Upper lobe of right lung (tissue), 1 donor: ENCODE data around the gene C10orf53. TPM values are rescaled to one million over a fixed set of nuclear protein-coding genes. Genes with fewer than 3 reads are reported as not detected.

Source experiments
- ATAC-seq: fragments of 200-7000 bp; cut with Tn5 transposase; one replicate; pipeline ENCODE4 v1.9.1; 2020; ENCODE audit warnings: mild to moderate bottlenecking, moderate library complexity
- DNase-seq: peaks from one replicate; pipeline ENCODE4 v3.0.0-alpha.2; 2020
- H3K27ac ChIP-seq: fragments of 200-600 bp; one replicate; pipeline ENCODE4 v1.8.0; 2022
- H3K27me3 ChIP-seq: fragments of 200-600 bp; one replicate; pipeline ENCODE4 v1.8.0; 2022; ENCODE audit warnings: mild to moderate bottlenecking
- H3K36me3 ChIP-seq: fragments of 200-600 bp; one replicate; pipeline ENCODE4 v1.8.0; 2022
- H3K4me1 ChIP-seq: fragments of 200-600 bp; one replicate; pipeline ENCODE4 v1.8.0; 2022
- H3K4me3 ChIP-seq: fragments of 200-600 bp; one replicate; pipeline ENCODE4 v1.8.0; 2022; ENCODE audit warnings: mild to moderate bottlenecking
- H3K9me3 ChIP-seq: fragments of 200-600 bp; one replicate; pipeline ENCODE4 v1.8.0; 2022
- intact Hi-C: fragments of 100-400 bp; cut with DNase I; formaldehyde crosslinking; loops from one replicate; pipeline ENCODE4 v1.11.0; 2022
- total RNA-seq: library from RNA; stranded (reverse); fragmentation: NEBNext Ultra II Directional; extraction: Animal tissue kit (Norgen Biotek cat#: 25700); gene quantifications from one replicate; pipeline ENCODE4 v1.2.1, GENCODE V29; 2021
- TF ChIP-seq, protein P1 (sequence below): fragments of 200-600 bp; IDR thresholded peaks from one replicate; pipeline ENCODE4 v1.8.0; 2022; ENCODE audit warnings: antibody characterized with exemption
- donor health status: DM: no; HTN: yes; CAD: no; lungs with severe emphysema.

Gene C10orf53
- total RNA-seq, 1 donor from 2014 or later: not detected

DNA sequence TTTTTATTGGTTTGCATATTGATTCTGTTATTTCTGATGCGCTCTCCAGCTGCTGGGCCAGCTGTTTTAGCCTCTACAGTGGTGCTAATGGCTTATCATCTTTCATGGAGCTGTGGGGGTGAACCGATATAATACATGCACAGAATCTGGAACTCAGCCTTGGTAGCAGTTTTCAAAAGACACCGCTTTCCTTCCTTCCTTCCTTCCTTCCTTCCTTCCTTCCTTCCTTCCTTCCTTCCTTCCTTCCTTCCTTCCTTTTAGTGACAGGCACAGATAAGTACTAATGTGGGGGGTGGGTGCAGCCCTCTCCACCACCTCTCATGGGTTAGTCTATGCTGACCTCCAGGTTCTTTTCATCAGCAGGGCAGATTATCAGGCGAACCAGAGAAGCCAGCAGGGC, 31.9 kb upstream of the C10orf53 start:
- no peaks in the 10 kb centered on the region for H3K9me3 ChIP-seq
- intact Hi-C loops: no loop called here
- ATAC-seq (no peak), DNase-seq (no peak)
- H3K4me1 ChIP-seq: no peaks in the 10 kb centered on the region
- no peak overlapping the region for H3K27ac ChIP-seq
- H3K4me3 ChIP-seq: no peak overlapping the region
- peaks cover 4% of the 10 kb centered on the region for H3K27me3 ChIP-seq
- TF ChIP-seq, protein P1, sequence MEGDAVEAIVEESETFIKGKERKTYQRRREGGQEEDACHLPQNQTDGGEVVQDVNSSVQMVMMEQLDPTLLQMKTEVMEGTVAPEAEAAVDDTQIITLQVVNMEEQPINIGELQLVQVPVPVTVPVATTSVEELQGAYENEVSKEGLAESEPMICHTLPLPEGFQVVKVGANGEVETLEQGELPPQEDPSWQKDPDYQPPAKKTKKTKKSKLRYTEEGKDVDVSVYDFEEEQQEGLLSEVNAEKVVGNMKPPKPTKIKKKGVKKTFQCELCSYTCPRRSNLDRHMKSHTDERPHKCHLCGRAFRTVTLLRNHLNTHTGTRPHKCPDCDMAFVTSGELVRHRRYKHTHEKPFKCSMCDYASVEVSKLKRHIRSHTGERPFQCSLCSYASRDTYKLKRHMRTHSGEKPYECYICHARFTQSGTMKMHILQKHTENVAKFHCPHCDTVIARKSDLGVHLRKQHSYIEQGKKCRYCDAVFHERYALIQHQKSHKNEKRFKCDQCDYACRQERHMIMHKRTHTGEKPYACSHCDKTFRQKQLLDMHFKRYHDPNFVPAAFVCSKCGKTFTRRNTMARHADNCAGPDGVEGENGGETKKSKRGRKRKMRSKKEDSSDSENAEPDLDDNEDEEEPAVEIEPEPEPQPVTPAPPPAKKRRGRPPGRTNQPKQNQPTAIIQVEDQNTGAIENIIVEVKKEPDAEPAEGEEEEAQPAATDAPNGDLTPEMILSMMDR: no peak
- no peaks in the 10 kb centered on the region for H3K36me3 ChIP-seq

DNA sequence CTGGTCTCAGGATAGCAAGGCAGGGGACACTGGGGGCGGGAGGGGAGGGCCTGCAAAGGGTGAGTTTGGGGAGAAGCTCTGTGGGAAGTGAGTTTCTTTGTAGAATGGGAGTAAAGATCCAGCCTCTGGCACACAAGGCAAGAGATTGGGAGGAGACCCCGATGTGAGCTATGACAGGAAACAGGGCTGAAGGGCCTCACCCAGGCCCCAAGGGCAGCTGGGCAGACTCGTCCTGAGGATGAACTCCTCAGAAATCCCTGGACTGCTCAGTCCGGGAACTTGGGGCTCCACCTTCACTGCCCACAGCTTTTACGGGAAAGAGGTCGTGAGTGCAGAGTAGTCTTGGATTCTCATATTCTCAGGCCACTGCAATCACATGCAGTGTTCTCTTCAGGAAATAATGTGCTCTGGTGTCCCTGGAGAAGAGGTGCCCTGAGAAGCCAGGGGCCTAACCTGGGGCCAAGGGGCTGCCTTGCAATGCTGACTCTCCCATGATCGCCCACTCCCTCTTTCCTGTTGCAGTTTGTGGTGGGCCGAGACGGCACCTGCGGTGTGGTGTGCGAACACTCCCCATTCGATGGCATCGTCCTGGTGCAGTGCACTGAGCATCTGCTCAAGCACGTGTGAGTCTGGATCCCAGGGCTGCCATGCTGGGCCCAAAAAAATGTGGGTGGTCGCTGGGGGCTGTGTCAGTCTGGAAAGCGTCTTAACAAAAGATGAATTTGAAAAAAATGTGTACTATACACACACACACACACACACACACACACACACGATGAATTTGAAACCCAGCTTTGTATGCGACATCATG, 31.3 kb upstream of the C10orf53 start:
- H3K27ac ChIP-seq: no peak overlapping the region
- DNase-seq (no peak), ATAC-seq (no peak)
- H3K9me3 ChIP-seq: no peaks in the 10 kb centered on the region
- TF ChIP-seq, protein P1: no peak
- no peak overlapping the region for H3K4me3 ChIP-seq
- H3K36me3 ChIP-seq: no peaks in the 10 kb centered on the region
- no peaks in the 10 kb centered on the region for H3K4me1 ChIP-seq
- peaks cover 9% of the 10 kb centered on the region for H3K27me3 ChIP-seq
- intact Hi-C loops: no loop called here

- Histone ChIP-seq H3K4me3 (no peak overlapping the region), H3K27me3 (peaks cover 6% of the 10 kb centered on the region), H3K9me3 (no peaks in the 10 kb centered on the region), H3K4me1 (no peaks in the 10 kb centered on the region), H3K27ac (no peak overlapping the region), H3K36me3 (no peaks in the 10 kb centered on the region)
- no peak for DNase-seq
- ATAC-seq: no peak
- intact Hi-C loops: no loop called here
- TF ChIP-seq, protein P1: no peak
Observed at GRCh38 chr10:49649294-49649693, 30.2 kb upstream of the C10orf53 start.

GRCh38 chr10:49649936-49650723, 29.3 kb upstream of the C10orf53 start:
- ATAC-seq: no peak

GRCh38 chr10:49650724-49651034, 28.8 kb upstream of the C10orf53 start:
- H3K9me3 ChIP-seq: no peaks in the 10 kb centered on the region
- H3K27ac ChIP-seq: no peak overlapping the region
- H3K27me3 ChIP-seq: peaks cover 12% of the 10 kb centered on the region
- H3K4me3 ChIP-seq: no peak overlapping the region
- H3K36me3 ChIP-seq: no peaks in the 10 kb centered on the region
- no peaks in the 10 kb centered on the region for H3K4me1 ChIP-seq
- no peak for DNase-seq
- TF ChIP-seq, protein P1: no peak
- intact Hi-C loops: no loop called here
- ATAC-seq: no peak

More at GRCh38 chr10:49649936-49650723, 29.3 kb upstream of the C10orf53 start:
- no peaks in the 10 kb centered on the region for H3K36me3 ChIP-seq
- H3K4me1 ChIP-seq: no peaks in the 10 kb centered on the region
- H3K27ac ChIP-seq: no peak overlapping the region
- no peak for DNase-seq
- TF ChIP-seq, protein P1: no peak
- intact Hi-C loops: no loop called here
- peaks cover 10% of the 10 kb centered on the region for H3K27me3 ChIP-seq
- H3K9me3 ChIP-seq: no peaks in the 10 kb centered on the region
- no peak overlapping the region for H3K4me3 ChIP-seq
